ENCODE data around the gene CAMKK2. TPM values are rescaled to one million over a fixed set of nuclear protein-coding genes. Genes with fewer than 3 reads are reported as not detected.
"Not testable (repeated sequence)": the region's sequence is repeated elsewhere in the genome, so short reads cannot be mapped to it uniquely, and the experiment has no call there.

Gene CAMKK2
- total RNA-seq, 1 donor from 2014 or later: 33.7 TPM

DNA sequence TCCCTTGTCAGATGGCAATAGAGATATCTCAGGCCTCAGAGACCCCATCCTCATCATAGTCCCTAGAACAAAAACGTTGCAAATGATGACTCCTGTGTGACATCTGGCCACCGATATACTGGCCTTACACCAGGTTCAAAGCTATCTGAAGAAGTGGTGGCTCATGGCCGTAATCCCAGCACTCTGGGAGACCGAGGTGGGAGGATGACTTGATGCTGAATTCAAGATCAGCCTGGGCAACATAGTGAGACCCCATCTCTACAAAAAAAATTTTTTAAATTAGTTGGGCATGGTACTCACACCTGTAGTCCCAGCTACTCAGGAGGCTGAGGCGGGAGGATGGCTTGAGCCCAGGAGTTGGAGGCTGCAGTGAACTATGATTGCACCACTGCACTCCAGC is 13.1 kb downstream of the CAMKK2 start:
- H3K27me3 Mint-ChIP-seq (ENCODE audit: low read depth): no peaks in the 10 kb centered on the region
- H3K9me3 Mint-ChIP-seq (ENCODE audit: low read depth): no peaks in the 10 kb centered on the region
- no peak for DNase-seq (ENCODE audit: low spot score)
- peaks cover 1% of the 10 kb centered on the region for H3K36me3 Mint-ChIP-seq (ENCODE audit: low read depth)
- TF ChIP-seq, protein P1, sequence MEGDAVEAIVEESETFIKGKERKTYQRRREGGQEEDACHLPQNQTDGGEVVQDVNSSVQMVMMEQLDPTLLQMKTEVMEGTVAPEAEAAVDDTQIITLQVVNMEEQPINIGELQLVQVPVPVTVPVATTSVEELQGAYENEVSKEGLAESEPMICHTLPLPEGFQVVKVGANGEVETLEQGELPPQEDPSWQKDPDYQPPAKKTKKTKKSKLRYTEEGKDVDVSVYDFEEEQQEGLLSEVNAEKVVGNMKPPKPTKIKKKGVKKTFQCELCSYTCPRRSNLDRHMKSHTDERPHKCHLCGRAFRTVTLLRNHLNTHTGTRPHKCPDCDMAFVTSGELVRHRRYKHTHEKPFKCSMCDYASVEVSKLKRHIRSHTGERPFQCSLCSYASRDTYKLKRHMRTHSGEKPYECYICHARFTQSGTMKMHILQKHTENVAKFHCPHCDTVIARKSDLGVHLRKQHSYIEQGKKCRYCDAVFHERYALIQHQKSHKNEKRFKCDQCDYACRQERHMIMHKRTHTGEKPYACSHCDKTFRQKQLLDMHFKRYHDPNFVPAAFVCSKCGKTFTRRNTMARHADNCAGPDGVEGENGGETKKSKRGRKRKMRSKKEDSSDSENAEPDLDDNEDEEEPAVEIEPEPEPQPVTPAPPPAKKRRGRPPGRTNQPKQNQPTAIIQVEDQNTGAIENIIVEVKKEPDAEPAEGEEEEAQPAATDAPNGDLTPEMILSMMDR (IDR thresholded peaks at IDR 0.05): no peak
- no peak overlapping the region for H3K27ac Mint-ChIP-seq (ENCODE audit: unreplicated experiment)
- no peaks in the 10 kb centered on the region for H3K4me1 Mint-ChIP-seq (ENCODE audit: low read depth)
- H3K4me3 Mint-ChIP-seq (ENCODE audit: unreplicated experiment): no peak overlapping the region

DNA sequence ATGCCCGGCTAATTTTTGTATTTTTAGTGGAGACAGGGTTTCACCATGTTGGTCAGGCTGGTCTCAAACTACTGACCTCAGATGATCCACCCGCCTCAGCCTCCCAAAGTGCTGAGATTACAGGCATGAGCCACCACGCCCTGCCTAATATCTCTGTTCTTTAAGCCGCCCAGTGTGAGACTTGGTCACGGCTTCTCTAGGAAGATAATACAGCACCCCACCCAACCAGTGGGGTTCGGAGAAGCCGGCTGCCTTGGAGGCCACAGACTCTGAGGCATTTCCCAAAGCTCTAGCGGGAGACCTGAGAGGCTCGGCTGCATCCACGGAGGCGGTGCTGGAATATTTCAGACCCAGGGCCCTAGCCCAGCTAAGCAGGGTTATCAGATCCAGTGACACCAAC is 13.6 kb downstream of the CAMKK2 start:
- H3K27me3 Mint-ChIP-seq (ENCODE audit: low read depth); H3K4me1 Mint-ChIP-seq (ENCODE audit: low read depth); H3K36me3 Mint-ChIP-seq (ENCODE audit: low read depth); H3K4me3 Mint-ChIP-seq (ENCODE audit: unreplicated experiment); H3K27ac Mint-ChIP-seq (ENCODE audit: unreplicated experiment); DNase-seq (ENCODE audit: low spot score); H3K9me3 Mint-ChIP-seq (ENCODE audit: low read depth): not testable (repeated sequence)

DNA sequence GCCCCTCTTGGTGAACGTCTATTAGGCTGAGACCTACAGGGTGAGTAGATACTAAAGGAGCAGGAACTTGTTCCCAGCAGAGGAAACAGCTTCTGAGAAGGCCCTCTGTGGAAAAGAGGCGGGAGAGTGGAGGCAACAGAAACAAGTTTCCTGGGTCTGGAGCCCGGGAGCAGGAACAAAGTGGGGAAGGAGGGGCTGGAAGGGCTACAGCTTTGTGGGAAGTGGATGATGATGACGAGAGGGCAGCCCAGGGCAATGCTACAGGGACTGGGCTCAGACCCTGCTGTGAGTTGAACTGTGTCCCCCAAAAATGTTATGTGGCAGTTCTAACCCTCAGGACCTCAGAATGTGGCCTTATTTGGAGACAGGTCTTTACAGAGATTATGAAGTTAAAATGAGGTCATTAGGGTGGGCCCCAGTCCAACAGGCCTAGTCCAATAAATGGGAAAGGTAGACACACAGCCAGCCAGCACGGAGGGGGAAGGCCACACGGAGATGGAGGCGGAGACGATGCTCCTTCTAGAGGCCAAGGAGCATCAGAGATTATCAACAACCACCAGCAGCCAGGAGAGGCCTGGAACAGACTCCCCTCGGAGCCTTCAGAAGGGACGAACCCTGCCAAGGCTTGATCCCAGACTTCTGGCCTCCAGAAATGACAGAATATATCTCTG is 14.3 kb downstream of the CAMKK2 start:
- Mint-ChIP-seq H3K27ac (ENCODE audit: unreplicated experiment) (no peak overlapping the region), H3K27me3 (ENCODE audit: low read depth) (no peaks in the 10 kb centered on the region), H3K36me3 (ENCODE audit: low read depth) (peaks cover 4% of the 10 kb centered on the region), H3K4me1 (ENCODE audit: low read depth) (peaks cover 2% of the 10 kb centered on the region), H3K4me3 (ENCODE audit: unreplicated experiment) (no peak overlapping the region), H3K9me3 (ENCODE audit: low read depth) (peaks cover 2% of the 10 kb centered on the region)
- TF ChIP-seq, protein P1 (IDR thresholded peaks at IDR 0.05): no peak
- no peak for DNase-seq (ENCODE audit: low spot score)

DNA sequence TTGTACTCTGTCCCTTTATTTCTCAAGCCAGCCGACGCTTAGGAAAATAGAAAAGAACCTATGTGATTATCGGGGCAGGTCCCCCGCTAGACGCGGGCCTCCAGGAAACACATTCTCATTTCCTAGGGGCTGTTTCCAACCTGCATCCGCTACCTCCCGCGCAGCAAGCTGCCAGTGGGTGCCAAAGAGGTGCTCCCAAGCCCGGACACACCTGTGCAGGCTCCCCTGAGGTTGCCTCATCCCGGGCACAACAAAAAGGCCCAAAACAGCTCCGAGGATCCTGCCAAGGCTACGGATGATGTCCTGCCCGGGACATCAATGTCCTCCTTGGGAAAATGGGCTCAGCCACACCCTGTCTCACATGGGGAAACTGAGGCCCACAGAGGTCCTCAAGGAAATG is 15.4 kb downstream of the CAMKK2 start:
- not testable (repeated sequence) for H3K9me3 Mint-ChIP-seq (ENCODE audit: low read depth); H3K4me3 Mint-ChIP-seq (ENCODE audit: unreplicated experiment); H3K27ac Mint-ChIP-seq (ENCODE audit: unreplicated experiment); H3K4me1 Mint-ChIP-seq (ENCODE audit: low read depth); DNase-seq (ENCODE audit: low spot score); H3K27me3 Mint-ChIP-seq (ENCODE audit: low read depth); H3K36me3 Mint-ChIP-seq (ENCODE audit: low read depth)

DNA sequence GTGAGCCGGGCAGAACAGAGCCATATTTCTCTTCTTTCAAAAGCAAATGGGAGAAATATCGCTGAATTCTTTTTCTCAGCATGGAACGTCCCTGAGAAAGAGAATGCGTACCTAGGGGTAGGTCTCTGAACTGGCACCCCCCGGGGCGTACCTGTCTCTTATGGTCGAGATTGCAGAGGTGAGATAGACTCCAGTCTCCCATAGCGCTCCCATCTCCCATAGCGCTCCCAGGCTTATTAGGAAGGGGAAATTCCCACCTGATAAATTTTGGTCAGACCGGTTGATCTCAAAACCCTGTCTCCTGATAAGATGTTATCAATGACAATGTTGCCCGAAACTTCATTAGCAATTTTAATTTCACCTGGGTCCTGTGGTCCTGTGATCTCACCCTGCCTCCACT is 16.0 kb downstream of the CAMKK2 start:
- H3K4me1 Mint-ChIP-seq (ENCODE audit: low read depth); H3K36me3 Mint-ChIP-seq (ENCODE audit: low read depth); H3K27ac Mint-ChIP-seq (ENCODE audit: unreplicated experiment); H3K27me3 Mint-ChIP-seq (ENCODE audit: low read depth); DNase-seq (ENCODE audit: low spot score); H3K4me3 Mint-ChIP-seq (ENCODE audit: unreplicated experiment); H3K9me3 Mint-ChIP-seq (ENCODE audit: low read depth): not testable (repeated sequence)

DNA sequence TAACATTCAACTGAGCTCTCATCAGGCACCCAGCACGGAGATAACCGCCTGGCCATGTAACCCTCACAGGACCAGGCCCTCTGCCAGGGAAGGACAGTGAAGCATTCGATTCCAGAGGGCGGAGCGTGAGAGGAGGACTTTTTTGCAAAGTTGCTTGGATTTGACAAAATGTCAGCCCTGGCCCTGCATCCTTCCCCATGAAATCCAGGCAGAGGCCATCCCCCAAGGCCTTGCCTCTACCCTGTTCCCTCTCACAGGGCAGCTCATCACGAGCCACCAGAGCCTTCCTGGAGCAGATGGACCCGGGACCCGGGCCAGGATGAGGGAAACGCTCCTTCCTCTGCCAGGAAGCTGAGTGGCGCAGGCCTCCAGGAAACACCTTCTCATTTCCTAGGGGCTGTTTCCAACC is 17.0 kb downstream of the CAMKK2 start:
- TF ChIP-seq, protein P1 (IDR thresholded peaks at IDR 0.05): no peak
- peaks cover 4% of the 10 kb centered on the region for H3K36me3 Mint-ChIP-seq (ENCODE audit: low read depth)
- no peak overlapping the region for H3K4me3 Mint-ChIP-seq (ENCODE audit: unreplicated experiment)
- H3K27me3 Mint-ChIP-seq (ENCODE audit: low read depth): no peaks in the 10 kb centered on the region
- H3K4me1 Mint-ChIP-seq (ENCODE audit: low read depth): peaks cover 7% of the 10 kb centered on the region
- peaks cover 2% of the 10 kb centered on the region for H3K9me3 Mint-ChIP-seq (ENCODE audit: low read depth)
- DNase-seq (ENCODE audit: low spot score): no peak
- H3K27ac Mint-ChIP-seq (ENCODE audit: unreplicated experiment): no peak overlapping the region

DNA sequence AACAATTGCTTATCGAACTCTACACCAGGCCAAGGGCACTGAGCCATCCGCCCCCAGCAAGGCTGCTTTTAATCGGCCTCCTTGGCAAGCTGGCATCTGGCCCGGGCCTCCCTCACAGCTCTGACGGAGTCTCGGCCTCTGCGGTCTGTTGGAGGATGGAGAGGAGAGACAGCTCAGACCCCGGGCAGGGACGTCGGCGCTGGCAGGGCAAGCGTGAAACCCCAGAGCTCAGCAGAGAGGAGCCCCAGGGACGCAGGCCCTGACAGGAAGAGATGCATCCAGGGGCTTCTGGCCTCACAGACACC is 17.5 kb downstream of the CAMKK2 start:
- Mint-ChIP-seq H3K27ac (ENCODE audit: unreplicated experiment) (peak overlapping the region; percentile 14), H3K36me3 (ENCODE audit: low read depth) (peaks cover 4% of the 10 kb centered on the region), H3K4me1 (ENCODE audit: low read depth) (peaks cover 7% of the 10 kb centered on the region), H3K27me3 (ENCODE audit: low read depth) (no peaks in the 10 kb centered on the region), H3K9me3 (ENCODE audit: low read depth) (peaks cover 2% of the 10 kb centered on the region), H3K4me3 (ENCODE audit: unreplicated experiment) (no peak overlapping the region)
- no peak for DNase-seq (ENCODE audit: low spot score)
- TF ChIP-seq, protein P1 (IDR thresholded peaks at IDR 0.05): no peak

Measured in chondrocyte (in vitro differentiated cells).